ENCODE measurements around the gene PLA2G4B. TPM values are rescaled to one million over a fixed set of nuclear protein-coding genes. Genes with fewer than 3 reads are reported as not detected.

Gene PLA2G4B
- total RNA-seq, 1 donor from 2014 or later, result 3.4 TPM

DNA sequence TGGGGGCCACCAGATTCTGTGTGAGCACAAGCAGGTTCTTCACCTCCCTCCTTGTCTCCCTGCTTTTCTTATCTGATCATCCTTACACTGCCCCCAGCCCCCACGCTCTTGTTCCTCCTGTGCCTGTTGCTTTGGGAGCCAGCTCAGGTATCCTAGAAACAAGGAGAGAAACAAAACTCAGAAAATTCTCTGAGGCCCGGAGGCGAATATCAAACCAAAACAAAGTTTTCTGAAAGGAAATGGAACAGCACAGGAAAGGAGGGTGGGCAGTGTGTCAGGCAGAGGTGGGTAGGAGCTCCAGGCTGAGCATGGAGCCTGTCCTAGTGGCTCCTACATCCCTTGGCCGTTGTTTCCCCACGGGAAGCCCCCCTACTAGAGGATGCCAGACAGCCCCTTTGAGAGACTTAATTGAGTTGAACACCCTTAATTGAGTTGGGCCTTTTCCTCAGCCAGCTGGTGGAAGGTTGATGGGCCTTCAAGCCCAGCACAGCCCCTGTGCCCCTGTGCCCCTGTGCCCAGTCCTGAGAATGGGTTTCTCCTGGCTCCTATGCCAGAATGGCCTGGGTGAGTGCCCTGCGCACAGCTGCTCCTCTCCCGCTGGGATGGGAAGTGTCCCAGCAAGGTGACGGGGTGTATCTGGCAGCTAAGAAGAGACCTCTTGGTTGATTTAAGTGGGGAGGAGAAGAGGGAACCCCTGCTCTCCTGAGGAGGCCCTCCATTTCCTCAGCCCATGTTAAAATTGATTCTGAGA is 33.6 kb upstream of the PLA2G4B start:
- TF ChIP-seq, protein P1, sequence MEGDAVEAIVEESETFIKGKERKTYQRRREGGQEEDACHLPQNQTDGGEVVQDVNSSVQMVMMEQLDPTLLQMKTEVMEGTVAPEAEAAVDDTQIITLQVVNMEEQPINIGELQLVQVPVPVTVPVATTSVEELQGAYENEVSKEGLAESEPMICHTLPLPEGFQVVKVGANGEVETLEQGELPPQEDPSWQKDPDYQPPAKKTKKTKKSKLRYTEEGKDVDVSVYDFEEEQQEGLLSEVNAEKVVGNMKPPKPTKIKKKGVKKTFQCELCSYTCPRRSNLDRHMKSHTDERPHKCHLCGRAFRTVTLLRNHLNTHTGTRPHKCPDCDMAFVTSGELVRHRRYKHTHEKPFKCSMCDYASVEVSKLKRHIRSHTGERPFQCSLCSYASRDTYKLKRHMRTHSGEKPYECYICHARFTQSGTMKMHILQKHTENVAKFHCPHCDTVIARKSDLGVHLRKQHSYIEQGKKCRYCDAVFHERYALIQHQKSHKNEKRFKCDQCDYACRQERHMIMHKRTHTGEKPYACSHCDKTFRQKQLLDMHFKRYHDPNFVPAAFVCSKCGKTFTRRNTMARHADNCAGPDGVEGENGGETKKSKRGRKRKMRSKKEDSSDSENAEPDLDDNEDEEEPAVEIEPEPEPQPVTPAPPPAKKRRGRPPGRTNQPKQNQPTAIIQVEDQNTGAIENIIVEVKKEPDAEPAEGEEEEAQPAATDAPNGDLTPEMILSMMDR (IDR thresholded peaks at IDR 0.05; ENCODE audit: insufficient read depth, low read length, poor library complexity, severe bottlenecking), result no peak
- no peak for DNase-seq (ENCODE audit: low read depth)
- peaks cover 3% of the 10 kb centered on the region for H3K36me3 ChIP-seq (ENCODE audit: control insufficient read depth, insufficient read depth, low read length)
- no peaks in the 10 kb centered on the region for H3K27me3 ChIP-seq (ENCODE audit: control insufficient read depth, insufficient read depth, low read length)
- H3K4me3 ChIP-seq (ENCODE audit: low read depth, low read length), result no peak overlapping the region

GRCh38 chr15:41805711-41806110 is 32.9 kb upstream of the PLA2G4B start:
- TF ChIP-seq, protein P1 (IDR thresholded peaks at IDR 0.05; ENCODE audit: insufficient read depth, low read length, poor library complexity, severe bottlenecking), result no peak
- DNase-seq (ENCODE audit: low read depth), result no peak
- H3K4me3 ChIP-seq (ENCODE audit: low read depth, low read length), result no peak overlapping the region
- H3K27me3 ChIP-seq (ENCODE audit: control insufficient read depth, insufficient read depth, low read length), result no peaks in the 10 kb centered on the region
- peaks cover 2% of the 10 kb centered on the region for H3K36me3 ChIP-seq (ENCODE audit: control insufficient read depth, insufficient read depth, low read length)

GRCh38 chr15:41806291-41807181 is 32.1 kb upstream of the PLA2G4B start:
- TF ChIP-seq, protein P1 (IDR thresholded peaks at IDR 0.05; ENCODE audit: insufficient read depth, low read length, poor library complexity, severe bottlenecking), result peak; percentile 23
- no peak for DNase-seq (ENCODE audit: low read depth)
- no peaks in the 10 kb centered on the region for H3K27me3 ChIP-seq (ENCODE audit: control insufficient read depth, insufficient read depth, low read length)
- no peaks in the 10 kb centered on the region for H3K36me3 ChIP-seq (ENCODE audit: control insufficient read depth, insufficient read depth, low read length)
- no peak overlapping the region for H3K4me3 ChIP-seq (ENCODE audit: low read depth, low read length)

DNA sequence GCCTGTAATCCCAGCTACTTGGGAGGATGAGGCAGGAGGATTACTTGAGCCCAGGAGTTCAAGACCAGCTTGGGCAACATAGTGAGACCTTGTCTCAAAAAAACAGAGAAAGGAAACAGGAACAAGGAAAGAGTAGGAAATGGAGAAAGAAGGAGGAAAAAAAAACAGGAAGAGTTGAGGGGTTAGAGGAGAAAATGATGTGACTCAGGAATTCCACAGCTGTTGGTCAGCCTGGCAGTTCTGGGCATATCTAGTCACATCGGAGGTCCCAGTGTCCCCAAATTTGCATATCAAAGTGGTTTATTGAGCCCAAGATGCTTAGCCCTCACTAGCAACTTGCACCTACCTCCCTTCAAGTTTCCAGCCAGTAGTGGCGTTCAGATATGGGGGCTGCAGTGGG is 29.5 kb upstream of the PLA2G4B start:
- H3K27me3 ChIP-seq (ENCODE audit: control insufficient read depth, insufficient read depth, low read length), result no peaks in the 10 kb centered on the region
- TF ChIP-seq, protein P1 (IDR thresholded peaks at IDR 0.05; ENCODE audit: insufficient read depth, low read length, poor library complexity, severe bottlenecking), result no peak
- peaks cover 3% of the 10 kb centered on the region for H3K36me3 ChIP-seq (ENCODE audit: control insufficient read depth, insufficient read depth, low read length)
- no peak for DNase-seq (ENCODE audit: low read depth)
- no peak overlapping the region for H3K4me3 ChIP-seq (ENCODE audit: low read depth, low read length)

- H3K36me3 ChIP-seq (ENCODE audit: control insufficient read depth, insufficient read depth, low read length), result peaks cover 3% of the 10 kb centered on the region
- DNase-seq (ENCODE audit: low read depth), result no peak
- no peaks in the 10 kb centered on the region for H3K27me3 ChIP-seq (ENCODE audit: control insufficient read depth, insufficient read depth, low read length)
- TF ChIP-seq, protein P1 (IDR thresholded peaks at IDR 0.05; ENCODE audit: insufficient read depth, low read length, poor library complexity, severe bottlenecking), result no peak
- no peak overlapping the region for H3K4me3 ChIP-seq (ENCODE audit: low read depth, low read length)
Measured at GRCh38 chr15:41809526-41810220, 29.0 kb upstream of the PLA2G4B start.
